Measurements from ENCODE around the gene ANXA9.

ANXA9 gene

GRCh38 chr1:150966011-150966410, 16.1 kb upstream of the ANXA9 start:
- Histone ChIP-seq H3K27ac (peak overlapping the region; percentile 31), H3K4me3 (ENCODE audit: low read depth in 1 of 2, low read length in 1 of 2) (no peak overlapping the region), H3K27me3 (no peaks in the 10 kb centered on the region), H3K36me3 (peaks cover 82% of the 10 kb centered on the region), H3K9me3 (no peaks in the 10 kb centered on the region), H3K4me1 (ENCODE audit: control insufficient read depth in 1 of 2, insufficient read depth in 1 of 2, low read depth in 1 of 2, low read length in 1 of 2) (peaks cover 3 to 7% of the 10 kb centered on the region in 2 experiments)
- no peak for TF ChIP-seq CTCF (IDR thresholded peaks at IDR 0.05)

- Histone ChIP-seq H3K4me1 (ENCODE audit: control insufficient read depth in 1 of 2, insufficient read depth in 1 of 2, low read depth in 1 of 2, low read length in 1 of 2) (peaks cover 23 to 26% of the 10 kb centered on the region in 2 experiments), H3K9me3 (no peaks in the 10 kb centered on the region), H3K36me3 (peaks cover 63% of the 10 kb centered on the region), H3K27ac (no peak overlapping the region), H3K4me3 (ENCODE audit: low read depth in 1 of 2, low read length in 1 of 2) (no peak overlapping the region), H3K27me3 (no peaks in the 10 kb centered on the region)
- no peak for TF ChIP-seq CTCF (IDR thresholded peaks at IDR 0.05)
These were observed 14.2 kb upstream of the ANXA9 start for GRCh38 chr1:150967936-150968335.

GRCh38 chr1:150968491-150968890, 13.6 kb upstream of the ANXA9 start:
- peaks cover 28 to 32% of the 10 kb centered on the region in 2 experiments for H3K4me1 ChIP-seq (ENCODE audit: control insufficient read depth in 1 of 2, insufficient read depth in 1 of 2, low read depth in 1 of 2, low read length in 1 of 2)
- H3K27me3 ChIP-seq: no peaks in the 10 kb centered on the region
- no peak for TF ChIP-seq CTCF (IDR thresholded peaks at IDR 0.05)
- H3K27ac ChIP-seq: no peak overlapping the region
- H3K9me3 ChIP-seq: no peaks in the 10 kb centered on the region
- peaks cover 58% of the 10 kb centered on the region for H3K36me3 ChIP-seq
- no peak overlapping the region for H3K4me3 ChIP-seq (ENCODE audit: low read depth in 1 of 2, low read length in 1 of 2)

- Histone ChIP-seq H3K27me3 (no peaks in the 10 kb centered on the region), H3K4me1 (ENCODE audit: control insufficient read depth in 1 of 2, insufficient read depth in 1 of 2, low read depth in 1 of 2, low read length in 1 of 2) (peaks cover 32 to 37% of the 10 kb centered on the region in 2 experiments), H3K9me3 (no peaks in the 10 kb centered on the region), H3K36me3 (peaks cover 46% of the 10 kb centered on the region), H3K27ac (no peak overlapping the region), H3K4me3 (ENCODE audit: low read depth in 1 of 2, low read length in 1 of 2) (no peak overlapping the region)
- no peak for TF ChIP-seq CTCF (IDR thresholded peaks at IDR 0.05)
These were observed 12.5 kb upstream of the ANXA9 start for GRCh38 chr1:150969626-150970025.

- no peak for TF ChIP-seq CTCF (IDR thresholded peaks at IDR 0.05)
- Histone ChIP-seq H3K4me3 (ENCODE audit: low read depth in 1 of 2, low read length in 1 of 2) (peak overlapping the region in 1 of 2 experiments; percentile 18), H3K36me3 (peaks cover 32% of the 10 kb centered on the region), H3K27ac (peak overlapping the region; percentile 97), H3K9me3 (no peaks in the 10 kb centered on the region), H3K27me3 (no peaks in the 10 kb centered on the region), H3K4me1 (ENCODE audit: control insufficient read depth in 1 of 2, insufficient read depth in 1 of 2, low read depth in 1 of 2, low read length in 1 of 2) (peaks cover 42 to 50% of the 10 kb centered on the region in 2 experiments)
These were observed 11.1 kb upstream of the ANXA9 start for GRCh38 chr1:150970808-150971582.
